Activated naive CD8-positive, alpha-beta T cell treated with anti-CD3 and anti-CD28 coated beads for 36 hours (primary cell): ENCODE results near the gene SNRPB. TPM values are rescaled to one million over a fixed set of nuclear protein-coding genes. Genes with fewer than 3 reads are reported as not detected.
A peak's percentile ranks its signal among the peaks of the same experiment; 100 is the strongest.
"Not testable (repeated sequence)": the region's sequence is repeated elsewhere in the genome, so short reads cannot be mapped to it uniquely, and the experiment has no call there.

ENCODE experiments used
- DNase-seq: peaks from one replicate; pipeline ENCODE4 v3.0.0; 2021
- H3K27ac Mint-ChIP-seq: one replicate; pipeline ENCODE4 v1.8.0; 2022; ENCODE audit warnings: mild to moderate bottlenecking, moderate library complexity, mixed read lengths
- H3K27me3 Mint-ChIP-seq: one replicate; pipeline ENCODE4 v1.8.0; 2022; ENCODE audit warnings: mild to moderate bottlenecking, mixed read lengths
- H3K36me3 Mint-ChIP-seq: one replicate; pipeline ENCODE4 v1.8.0; 2021; ENCODE audit warnings: mild to moderate bottlenecking, mixed read lengths
- H3K4me1 Mint-ChIP-seq: one replicate; pipeline ENCODE4 v1.8.0; 2021; ENCODE audit warnings: mixed read lengths
- H3K4me3 Mint-ChIP-seq: one replicate; pipeline ENCODE4 v1.8.0; 2022; ENCODE audit warnings: mild to moderate bottlenecking, moderate library complexity, mixed read lengths
- H3K9me3 Mint-ChIP-seq: one replicate; pipeline ENCODE4 v1.8.0; 2022; ENCODE audit warnings: mixed read lengths
- total RNA-seq, 2 experiments: library from RNA; stranded (reverse); gene quantifications; one replicate each; pipeline ENCODE4 v1.2.3, GENCODE V29; 2021

SNRPB gene
- total RNA-seq: 100 to 1,000 TPM; 481 to 500 TPM

GRCh38 chr20:2470423-2471193 is at the start of gene SNRPB:
Gene SNRPB (minus strand): TSS chr20:2470789. CDS start chr20:2470690, 99 bp downstream.
- Mint-ChIP-seq H3K9me3 (no peaks in the 10 kb centered on the region), H3K27ac (peak within 1 kb of the TSS; percentile 100), H3K27me3 (no peaks in the 10 kb centered on the region), H3K4me1 (peaks cover 39% of the 10 kb centered on the region), H3K36me3 (peaks cover 63% of the 10 kb centered on the region), H3K4me3 (peak within 1 kb of the TSS; percentile 98)
- DNase-seq: peak; percentile 95

GRCh38 chr20:2519115-2519809 is 48.7 kb upstream of the SNRPB start:
- DNase-seq: no peak
- H3K27ac Mint-ChIP-seq: no peak overlapping the region
- peaks cover 7% of the 10 kb centered on the region for H3K4me1 Mint-ChIP-seq
- H3K4me3 Mint-ChIP-seq: no peak overlapping the region
- H3K9me3 Mint-ChIP-seq: no peaks in the 10 kb centered on the region
- H3K27me3 Mint-ChIP-seq: peaks cover 13% of the 10 kb centered on the region
- no peaks in the 10 kb centered on the region for H3K36me3 Mint-ChIP-seq

GRCh38 chr20:2518558-2518957 is 48.0 kb upstream of the SNRPB start:
- Mint-ChIP-seq H3K36me3 (no peaks in the 10 kb centered on the region), H3K4me1 (peaks cover 6% of the 10 kb centered on the region), H3K9me3 (no peaks in the 10 kb centered on the region), H3K4me3 (no peak overlapping the region), H3K27ac (no peak overlapping the region), H3K27me3 (peaks cover 18% of the 10 kb centered on the region)
- no peak for DNase-seq

GRCh38 chr20:2518096-2518495 is 47.5 kb upstream of the SNRPB start:
- H3K9me3 Mint-ChIP-seq: no peaks in the 10 kb centered on the region
- no peak overlapping the region for H3K4me3 Mint-ChIP-seq
- no peaks in the 10 kb centered on the region for H3K36me3 Mint-ChIP-seq
- H3K4me1 Mint-ChIP-seq: peaks cover 6% of the 10 kb centered on the region
- H3K27ac Mint-ChIP-seq: no peak overlapping the region
- no peak for DNase-seq
- H3K27me3 Mint-ChIP-seq: peaks cover 18% of the 10 kb centered on the region

GRCh38 chr20:2516399-2516798 is 45.8 kb upstream of the SNRPB start:
- Mint-ChIP-seq H3K27me3 (peaks cover 19% of the 10 kb centered on the region), H3K36me3 (no peaks in the 10 kb centered on the region), H3K9me3 (no peaks in the 10 kb centered on the region), H3K4me3 (no peak overlapping the region), H3K4me1 (peaks cover under 1% of the 10 kb centered on the region), H3K27ac (no peak overlapping the region)
- no peak for DNase-seq

GRCh38 chr20:2515203-2515602 is 44.6 kb upstream of the SNRPB start:
- H3K27ac Mint-ChIP-seq: no peak overlapping the region
- no peaks in the 10 kb centered on the region for H3K9me3 Mint-ChIP-seq
- DNase-seq: no peak
- no peaks in the 10 kb centered on the region for H3K4me1 Mint-ChIP-seq
- no peak overlapping the region for H3K4me3 Mint-ChIP-seq
- H3K27me3 Mint-ChIP-seq: peaks cover 20% of the 10 kb centered on the region
- no peaks in the 10 kb centered on the region for H3K36me3 Mint-ChIP-seq

- peaks cover 11% of the 10 kb centered on the region for H3K4me1 Mint-ChIP-seq
- H3K27me3 Mint-ChIP-seq: peaks cover 18% of the 10 kb centered on the region
- H3K9me3 Mint-ChIP-seq: no peaks in the 10 kb centered on the region
- DNase-seq: no peak
- H3K4me3 Mint-ChIP-seq: peak overlapping the region; percentile 54
- H3K27ac Mint-ChIP-seq: no peak overlapping the region
- peaks cover 12% of the 10 kb centered on the region for H3K36me3 Mint-ChIP-seq
Observed at GRCh38 chr20:2509794-2510193, 39.2 kb upstream of the SNRPB start.

- no peaks in the 10 kb centered on the region for H3K9me3 Mint-ChIP-seq
- no peak for DNase-seq
- H3K4me3 Mint-ChIP-seq: peak overlapping the region; percentile 100
- H3K27ac Mint-ChIP-seq: peak overlapping the region; percentile 99
- peaks cover 11% of the 10 kb centered on the region for H3K4me1 Mint-ChIP-seq
- H3K27me3 Mint-ChIP-seq: peaks cover 16% of the 10 kb centered on the region
- peaks cover 13% of the 10 kb centered on the region for H3K36me3 Mint-ChIP-seq
Observed at GRCh38 chr20:2509468-2509781, 38.8 kb upstream of the SNRPB start.

- H3K4me1 Mint-ChIP-seq: peaks cover 11% of the 10 kb centered on the region
- peaks cover 15% of the 10 kb centered on the region for H3K27me3 Mint-ChIP-seq
- no peaks in the 10 kb centered on the region for H3K9me3 Mint-ChIP-seq
- peaks cover 19% of the 10 kb centered on the region for H3K36me3 Mint-ChIP-seq
- peak; percentile 80 for DNase-seq
- H3K27ac Mint-ChIP-seq: peak within 1 kb of the TSS; percentile 99
- H3K4me3 Mint-ChIP-seq: peak within 1 kb of the TSS; percentile 100
Observed at GRCh38 chr20:2508631-2509467, 38.3 kb upstream of the SNRPB start, which contains the start of gene ZNF343. Gene ZNF343 (minus strand): TSS chr20:2508915. CDS start chr20:2493895, 15,020 bp downstream.

GRCh38 chr20:2507875-2508630 is 37.5 kb upstream of the SNRPB start:
- Mint-ChIP-seq H3K27me3 (peaks cover 11% of the 10 kb centered on the region), H3K27ac (peak overlapping the region; percentile 99), H3K4me1 (peaks cover 11% of the 10 kb centered on the region), H3K4me3 (peak overlapping the region; percentile 100), H3K36me3 (peaks cover 21% of the 10 kb centered on the region), H3K9me3 (no peaks in the 10 kb centered on the region)
- DNase-seq: peak; percentile 7

GRCh38 chr20:2507464-2507863 is 36.9 kb upstream of the SNRPB start:
- peaks cover 11% of the 10 kb centered on the region for H3K4me1 Mint-ChIP-seq
- peaks cover 11% of the 10 kb centered on the region for H3K27me3 Mint-ChIP-seq
- H3K36me3 Mint-ChIP-seq: peaks cover 25% of the 10 kb centered on the region
- H3K4me3 Mint-ChIP-seq: peak overlapping the region; percentile 100
- no peak for DNase-seq
- no peak overlapping the region for H3K27ac Mint-ChIP-seq
- H3K9me3 Mint-ChIP-seq: no peaks in the 10 kb centered on the region

- H3K27me3 Mint-ChIP-seq, H3K27ac Mint-ChIP-seq, DNase-seq, H3K4me3 Mint-ChIP-seq, H3K9me3 Mint-ChIP-seq: not testable (repeated sequence)
- H3K36me3 Mint-ChIP-seq: peaks cover 32% of the 10 kb centered on the region
- peaks cover 14% of the 10 kb centered on the region for H3K4me1 Mint-ChIP-seq
Observed at GRCh38 chr20:2506426-2506825, 35.8 kb upstream of the SNRPB start.

GRCh38 chr20:2504803-2505202 is 34.2 kb upstream of the SNRPB start:
- not testable (repeated sequence) for H3K9me3 Mint-ChIP-seq

GRCh38 chr20:2502808-2503384 is 32.3 kb upstream of the SNRPB start:
- not testable (repeated sequence) for H3K4me3 Mint-ChIP-seq, DNase-seq, H3K9me3 Mint-ChIP-seq, H3K27me3 Mint-ChIP-seq, H3K27ac Mint-ChIP-seq
- H3K4me1 Mint-ChIP-seq: peaks cover 11% of the 10 kb centered on the region
- H3K36me3 Mint-ChIP-seq: peaks cover 37% of the 10 kb centered on the region

More at GRCh38 chr20:2504803-2505202, 34.2 kb upstream of the SNRPB start:
- H3K4me1 Mint-ChIP-seq: peaks cover 14% of the 10 kb centered on the region
- peaks cover 36% of the 10 kb centered on the region for H3K36me3 Mint-ChIP-seq
- not testable (repeated sequence) for H3K4me3 Mint-ChIP-seq, H3K27me3 Mint-ChIP-seq, H3K27ac Mint-ChIP-seq, DNase-seq
